Mucosa of descending colon (tissue), 3 donors: Measurements from ENCODE around the gene GATA5. TPM values are rescaled to one million over a fixed set of nuclear protein-coding genes. Genes with fewer than 3 reads are reported as not detected.

Source experiments
- ATAC-seq: fragments of 200-7000 bp; cut with Tn5 transposase; one replicate; pipeline ENCODE4 v1.9.1; 2020; ENCODE audit warnings: mild to moderate bottlenecking, moderate library complexity
- DNase-seq, 3 donors: peaks; one replicate each; pipeline ENCODE4 v3.0.0-alpha.2; 2020
- H3K36me3 ChIP-seq: fragments of 200-600 bp; one replicate; pipeline ENCODE4 v1.8.0; 2021; ENCODE audit warnings: low read depth, mild to moderate bottlenecking
- H3K4me1 ChIP-seq: fragments of 200-600 bp; one replicate; pipeline ENCODE4 v1.8.0; 2021; ENCODE audit warnings: low read depth, mild to moderate bottlenecking
- H3K4me3 ChIP-seq: fragments of 200-600 bp; one replicate; pipeline ENCODE4 v1.8.0; 2021; ENCODE audit warnings: mild to moderate bottlenecking
- H3K9me3 ChIP-seq: fragments of 200-600 bp; one replicate; pipeline ENCODE4 v1.8.0; 2021; ENCODE audit warnings: mild to moderate bottlenecking
- CTCF ChIP-seq: fragments of 200-600 bp; IDR thresholded peaks from one replicate; pipeline ENCODE4 v1.8.0; 2022; ENCODE audit warnings: antibody characterized with exemption, mild to moderate bottlenecking
- intact Hi-C, 2 donors: fragments of 100-400 bp; cut with DNase I in 1 of 2; cut with micrococcal nuclease in 1 of 2; formaldehyde crosslinking; loops; one replicate each; pipeline versions ENCODE4 v1.11.0 to v1.11.1; 2022; cut with DNase I, micrococcal nuclease
- total RNA-seq, 3 donors: library from RNA; stranded (reverse); fragmentation: NEBNext Ultra II Directional in 2 of 3; extraction: Animal tissue kit (Norgen Biotek cat#: 25700) in 2 of 3; gene quantifications; one replicate each; pipeline versions ENCODE4 v1.2.1 to v1.2.4, GENCODE V29; 2021 to 2023
- donor health status: DM: no; HTN: no; CAD: no; lungs with moderate emphysema.
- donor health status: DM: no; HTN: no; CAD: no.
- donor health status: DM: no; HTN: yes; CAD: no.

GATA5 gene
- total RNA-seq, 3 donors from 2014 or later = 0.14 to 0.22 TPM; not detected in 1

- TF ChIP-seq CTCF = no peak
- no peaks in the 10 kb centered on the region for H3K9me3 ChIP-seq
- intact Hi-C loops = no loop called here
- H3K36me3 ChIP-seq = no peaks in the 10 kb centered on the region
- no peak overlapping the region for H3K4me3 ChIP-seq
- DNase-seq = no peak
- no peaks in the 10 kb centered on the region for H3K4me1 ChIP-seq
- ATAC-seq = no peak
These were observed 40.0 kb upstream of the GATA5 start for GRCh38 chr20:62515826-62516225.

- ATAC-seq = no peak
- H3K36me3 ChIP-seq = no peaks in the 10 kb centered on the region
- no peaks in the 10 kb centered on the region for H3K9me3 ChIP-seq
- no peak for DNase-seq
- intact Hi-C loops = no loop called here
- no peaks in the 10 kb centered on the region for H3K4me1 ChIP-seq
- no peak overlapping the region for H3K4me3 ChIP-seq
- no peak for TF ChIP-seq CTCF
These were observed 39.5 kb upstream of the GATA5 start for GRCh38 chr20:62515280-62515679.

DNA sequence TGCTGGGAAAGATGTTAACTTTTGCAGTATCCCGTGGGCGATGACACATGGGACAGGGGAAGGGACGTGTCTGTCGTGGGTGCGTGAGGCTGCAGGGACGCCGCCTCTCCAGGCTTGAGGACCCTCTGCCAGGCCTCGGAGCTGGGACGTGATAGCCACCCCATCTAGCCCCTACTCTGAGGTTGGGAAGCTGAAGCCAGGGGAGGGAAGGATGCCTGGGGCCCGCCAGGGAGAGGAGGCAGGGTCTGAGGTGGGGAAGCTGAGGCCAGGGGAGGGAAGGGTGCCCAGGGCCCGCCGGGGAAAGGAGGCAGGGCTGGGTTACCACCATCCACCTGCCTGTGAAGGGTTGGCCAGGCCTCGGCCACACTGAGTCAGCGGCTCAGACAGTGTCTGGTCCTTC lies 38.2 kb upstream of the GATA5 start:
- Histone ChIP-seq H3K36me3 (no peaks in the 10 kb centered on the region), H3K4me3 (no peak overlapping the region), H3K9me3 (no peaks in the 10 kb centered on the region), H3K4me1 (no peaks in the 10 kb centered on the region)
- intact Hi-C loops = no loop called here
- ATAC-seq (no peak), DNase-seq (no peak)
- TF ChIP-seq CTCF = no peak

- no peak for DNase-seq
- no peak for TF ChIP-seq CTCF
- no peak overlapping the region for H3K4me3 ChIP-seq
- no peaks in the 10 kb centered on the region for H3K4me1 ChIP-seq
- no peaks in the 10 kb centered on the region for H3K9me3 ChIP-seq
- intact Hi-C loops = no loop called here
- H3K36me3 ChIP-seq = no peaks in the 10 kb centered on the region
- no peak for ATAC-seq
These were observed 36.3 kb upstream of the GATA5 start for GRCh38 chr20:62511915-62512610.

GRCh38 chr20:62511300-62511914 lies 35.6 kb upstream of the GATA5 start:
- ATAC-seq (no peak), DNase-seq (no peak)
- TF ChIP-seq CTCF = no peak
- no peaks in the 10 kb centered on the region for H3K36me3 ChIP-seq
- no peak overlapping the region for H3K4me3 ChIP-seq
- intact Hi-C loops = no loop called here
- H3K4me1 ChIP-seq = no peaks in the 10 kb centered on the region
- H3K9me3 ChIP-seq = no peaks in the 10 kb centered on the region
